ENCODE results near the gene IQCM.

IQCM gene

DNA sequence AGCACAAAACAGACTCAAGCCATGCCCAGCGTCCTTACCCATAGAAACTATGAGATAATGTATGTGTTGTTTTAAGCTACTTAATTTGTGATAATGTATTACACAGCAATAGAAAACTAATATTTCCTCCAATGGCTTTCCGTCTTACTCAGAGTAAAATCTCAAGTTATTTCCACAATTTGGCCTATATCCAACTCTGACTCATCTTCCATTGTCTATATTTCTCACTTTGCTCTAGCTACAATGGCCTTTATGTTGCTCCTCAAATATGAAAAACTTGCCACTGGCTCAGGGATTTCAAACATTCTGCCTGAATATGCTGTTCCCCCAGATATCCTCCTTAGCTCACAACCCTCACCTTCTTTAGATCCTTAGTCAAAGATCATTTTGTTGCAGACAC lies 31.6 kb downstream of the IQCM start:
- TF ChIP-seq POLR2AphosphoS5 (IDR thresholded peaks at IDR 0.05; ENCODE audit: low read depth) = no peak
- TF ChIP-seq, protein P1, sequence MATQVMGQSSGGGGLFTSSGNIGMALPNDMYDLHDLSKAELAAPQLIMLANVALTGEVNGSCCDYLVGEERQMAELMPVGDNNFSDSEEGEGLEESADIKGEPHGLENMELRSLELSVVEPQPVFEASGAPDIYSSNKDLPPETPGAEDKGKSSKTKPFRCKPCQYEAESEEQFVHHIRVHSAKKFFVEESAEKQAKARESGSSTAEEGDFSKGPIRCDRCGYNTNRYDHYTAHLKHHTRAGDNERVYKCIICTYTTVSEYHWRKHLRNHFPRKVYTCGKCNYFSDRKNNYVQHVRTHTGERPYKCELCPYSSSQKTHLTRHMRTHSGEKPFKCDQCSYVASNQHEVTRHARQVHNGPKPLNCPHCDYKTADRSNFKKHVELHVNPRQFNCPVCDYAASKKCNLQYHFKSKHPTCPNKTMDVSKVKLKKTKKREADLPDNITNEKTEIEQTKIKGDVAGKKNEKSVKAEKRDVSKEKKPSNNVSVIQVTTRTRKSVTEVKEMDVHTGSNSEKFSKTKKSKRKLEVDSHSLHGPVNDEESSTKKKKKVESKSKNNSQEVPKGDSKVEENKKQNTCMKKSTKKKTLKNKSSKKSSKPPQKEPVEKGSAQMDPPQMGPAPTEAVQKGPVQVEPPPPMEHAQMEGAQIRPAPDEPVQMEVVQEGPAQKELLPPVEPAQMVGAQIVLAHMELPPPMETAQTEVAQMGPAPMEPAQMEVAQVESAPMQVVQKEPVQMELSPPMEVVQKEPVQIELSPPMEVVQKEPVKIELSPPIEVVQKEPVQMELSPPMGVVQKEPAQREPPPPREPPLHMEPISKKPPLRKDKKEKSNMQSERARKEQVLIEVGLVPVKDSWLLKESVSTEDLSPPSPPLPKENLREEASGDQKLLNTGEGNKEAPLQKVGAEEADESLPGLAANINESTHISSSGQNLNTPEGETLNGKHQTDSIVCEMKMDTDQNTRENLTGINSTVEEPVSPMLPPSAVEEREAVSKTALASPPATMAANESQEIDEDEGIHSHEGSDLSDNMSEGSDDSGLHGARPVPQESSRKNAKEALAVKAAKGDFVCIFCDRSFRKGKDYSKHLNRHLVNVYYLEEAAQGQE (IDR thresholded peaks at IDR 0.05; ENCODE audit: insufficient replicate concordance, low read depth) = no peak
- TF ChIP-seq SPI1 (IDR thresholded peaks at IDR 0.05; ENCODE audit: borderline replicate concordance, low read depth) = no peak
- no peak for TF ChIP-seq GABPA (IDR thresholded peaks at IDR 0.05; ENCODE audit: low read depth)
- no peak for TF ChIP-seq CTCF (IDR thresholded peaks at IDR 0.05; ENCODE audit: insufficient read depth, low read length)
- Histone ChIP-seq H3K4me3 (replicated peaks; ENCODE audit: insufficient read depth, low read length) (no peak overlapping the region), H3K27ac (replicated peaks) (no peak overlapping the region), H3K27me3 (ENCODE audit: insufficient read depth, poor library complexity, severe bottlenecking) (no peaks in the 10 kb centered on the region)
- DNase-seq (ENCODE audit: low read depth in 1 of 2, low spot score in 1 of 2) = no peak

- H3K27ac ChIP-seq (replicated peaks) = no peak overlapping the region
- H3K4me3 ChIP-seq (replicated peaks; ENCODE audit: insufficient read depth, low read length) = no peak overlapping the region
- TF ChIP-seq SPI1 (IDR thresholded peaks at IDR 0.05; ENCODE audit: borderline replicate concordance, low read depth) (no peak), POLR2AphosphoS5 (IDR thresholded peaks at IDR 0.05; ENCODE audit: low read depth) (no peak), GABPA (IDR thresholded peaks at IDR 0.05; ENCODE audit: low read depth) (no peak), CTCF (IDR thresholded peaks at IDR 0.05; ENCODE audit: insufficient read depth, low read length) (no peak)
- TF ChIP-seq, protein P1 (IDR thresholded peaks at IDR 0.05; ENCODE audit: insufficient replicate concordance, low read depth) = no peak
- DNase-seq (ENCODE audit: low read depth in 1 of 2, low spot score in 1 of 2) = no peak
- H3K27me3 ChIP-seq (ENCODE audit: insufficient read depth, poor library complexity, severe bottlenecking) = no peaks in the 10 kb centered on the region
Observed at GRCh38 chr4:149781150-149781549, 34.5 kb downstream of the IQCM start.

- no peak for DNase-seq (ENCODE audit: low read depth in 1 of 2, low spot score in 1 of 2)
- no peak overlapping the region for H3K4me3 ChIP-seq (replicated peaks; ENCODE audit: insufficient read depth, low read length)
- TF ChIP-seq, protein P1 (IDR thresholded peaks at IDR 0.05; ENCODE audit: insufficient replicate concordance, low read depth) = no peak
- TF ChIP-seq GABPA (IDR thresholded peaks at IDR 0.05; ENCODE audit: low read depth) = no peak
- TF ChIP-seq POLR2AphosphoS5 (IDR thresholded peaks at IDR 0.05; ENCODE audit: low read depth) = no peak
- no peak for TF ChIP-seq CTCF (IDR thresholded peaks at IDR 0.05; ENCODE audit: insufficient read depth, low read length)
- no peak for TF ChIP-seq SPI1 (IDR thresholded peaks at IDR 0.05; ENCODE audit: borderline replicate concordance, low read depth)
Observed at GRCh38 chr4:149768477-149768876, 47.2 kb downstream of the IQCM start.

More at GRCh38 chr4:149768477-149768876, 47.2 kb downstream of the IQCM start:
- Histone ChIP-seq H3K27me3 (ENCODE audit: insufficient read depth, poor library complexity, severe bottlenecking) (no peaks in the 10 kb centered on the region), H3K27ac (replicated peaks) (no peak overlapping the region)

Data from HL-60 (cell line).